Stimulated activated CD8-positive, alpha-beta memory T cell treated with anti-CD3 and anti-CD28 coated beads, Interleukin-15, amount 100 ng/mL, for 48 hours (primary cell): Measurements from ENCODE around the gene ELK4.

Experiments used
- DNase-seq, 2 donors: peaks; one replicate each; pipeline ENCODE4 v3.0.0-alpha.2; 2020; ENCODE audit warnings: low read depth in 2 of 2

ELK4 gene

DNA sequence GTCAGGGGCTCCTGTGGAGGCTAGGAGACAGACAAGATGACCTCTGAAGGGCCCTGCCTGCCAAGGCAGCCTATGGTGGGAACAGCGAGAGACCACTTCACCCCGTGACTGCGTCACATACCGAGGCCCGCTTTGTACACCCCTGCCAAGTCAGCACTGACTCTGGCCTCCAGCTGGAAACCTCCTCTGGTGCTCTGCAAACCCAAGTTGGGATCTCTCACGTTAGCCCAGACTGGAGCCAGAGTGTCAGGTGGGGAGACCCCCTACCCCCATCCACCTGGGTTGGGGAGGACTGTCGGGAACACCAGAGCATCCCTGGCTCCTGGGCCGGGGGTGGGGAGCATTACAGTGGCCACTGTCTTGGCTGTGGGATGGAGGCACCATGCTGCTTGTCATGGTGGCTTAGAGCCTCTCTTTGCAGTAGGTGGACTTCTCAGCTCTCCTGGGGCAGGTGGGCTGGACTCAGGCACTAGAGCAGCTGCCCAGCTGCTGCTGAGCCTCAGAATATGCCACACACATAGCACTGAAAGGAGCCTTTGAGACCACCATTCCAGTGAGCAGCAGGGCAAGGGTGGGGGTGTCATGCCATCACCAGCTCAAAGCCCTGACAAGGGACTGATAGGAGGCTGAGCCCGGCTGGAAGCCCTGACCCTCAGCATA lies 50.4 kb downstream of the ELK4 start:
- DNase-seq: no peak

DNA sequence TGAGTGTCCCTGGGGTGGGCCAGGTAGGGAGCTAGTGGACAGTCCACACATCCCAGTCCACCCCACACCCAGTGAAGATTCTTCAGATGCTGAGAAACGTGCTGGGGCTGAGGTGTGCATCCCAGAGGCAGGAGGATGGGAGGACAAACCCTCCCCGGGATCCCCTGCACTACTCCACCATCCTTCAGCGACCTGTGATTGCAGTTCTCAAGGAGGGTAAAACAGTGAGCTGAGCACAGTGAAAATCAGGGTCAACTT lies 51.0 kb downstream of the ELK4 start:
- no peak for DNase-seq

DNA sequence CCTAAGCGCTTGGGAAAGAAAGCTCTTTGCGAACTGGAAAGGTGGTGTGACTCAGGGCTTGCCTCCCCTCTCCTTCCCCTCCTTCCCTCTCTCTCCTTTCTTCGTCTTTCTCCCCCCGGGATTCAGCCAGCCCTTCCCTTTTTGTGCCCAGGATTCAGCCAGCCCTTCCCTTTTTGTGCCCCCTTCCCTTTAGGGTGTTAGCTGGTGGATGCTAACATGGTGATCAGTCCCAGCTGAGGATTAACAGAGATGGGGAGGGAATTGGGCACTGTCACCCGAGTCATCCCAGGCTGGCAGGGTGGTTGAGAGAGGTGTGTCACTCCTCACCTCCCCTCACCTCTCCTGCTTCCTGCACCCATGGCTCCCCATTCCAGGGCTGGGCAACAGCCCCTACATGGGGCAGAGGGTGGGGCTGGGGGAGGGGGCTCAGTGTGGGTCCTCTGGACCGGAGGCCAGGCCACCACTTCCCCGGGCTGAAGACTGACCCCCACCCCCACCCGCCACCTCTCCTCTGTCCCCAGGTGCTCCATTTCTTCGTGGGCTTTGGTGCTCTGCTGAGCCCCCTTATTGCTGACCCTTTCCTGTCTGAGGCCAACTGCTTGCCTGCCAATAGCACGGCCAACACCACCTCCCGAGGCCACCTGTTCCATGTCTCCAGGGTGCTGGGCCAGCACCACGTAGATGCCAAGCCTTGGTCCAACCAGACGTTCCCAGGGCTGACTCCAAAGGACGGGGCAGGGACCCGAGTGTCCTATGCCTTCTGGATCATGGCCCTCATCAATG lies 51.5 kb downstream of the ELK4 start:
- no peak for DNase-seq

DNA sequence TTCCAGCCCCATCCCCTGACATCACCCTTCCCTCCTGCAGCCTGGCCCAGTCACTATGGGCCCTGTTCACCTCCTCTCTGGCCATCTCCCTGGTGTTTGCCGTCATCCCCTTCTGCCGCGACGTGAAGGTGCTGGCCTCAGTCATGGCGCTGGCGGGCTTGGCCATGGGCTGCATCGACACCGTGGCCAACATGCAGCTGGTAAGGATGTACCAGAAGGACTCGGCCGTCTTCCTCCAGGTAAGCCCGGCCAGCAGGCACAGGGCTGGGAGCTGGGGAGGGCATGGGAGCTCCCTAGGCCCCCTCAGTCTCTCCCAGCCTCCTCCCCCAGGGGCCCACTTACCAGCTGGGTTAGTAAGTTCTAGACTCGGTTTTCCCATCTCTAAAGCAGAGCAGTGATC lies 52.1 kb downstream of the ELK4 start:
- DNase-seq: no peak

DNA sequence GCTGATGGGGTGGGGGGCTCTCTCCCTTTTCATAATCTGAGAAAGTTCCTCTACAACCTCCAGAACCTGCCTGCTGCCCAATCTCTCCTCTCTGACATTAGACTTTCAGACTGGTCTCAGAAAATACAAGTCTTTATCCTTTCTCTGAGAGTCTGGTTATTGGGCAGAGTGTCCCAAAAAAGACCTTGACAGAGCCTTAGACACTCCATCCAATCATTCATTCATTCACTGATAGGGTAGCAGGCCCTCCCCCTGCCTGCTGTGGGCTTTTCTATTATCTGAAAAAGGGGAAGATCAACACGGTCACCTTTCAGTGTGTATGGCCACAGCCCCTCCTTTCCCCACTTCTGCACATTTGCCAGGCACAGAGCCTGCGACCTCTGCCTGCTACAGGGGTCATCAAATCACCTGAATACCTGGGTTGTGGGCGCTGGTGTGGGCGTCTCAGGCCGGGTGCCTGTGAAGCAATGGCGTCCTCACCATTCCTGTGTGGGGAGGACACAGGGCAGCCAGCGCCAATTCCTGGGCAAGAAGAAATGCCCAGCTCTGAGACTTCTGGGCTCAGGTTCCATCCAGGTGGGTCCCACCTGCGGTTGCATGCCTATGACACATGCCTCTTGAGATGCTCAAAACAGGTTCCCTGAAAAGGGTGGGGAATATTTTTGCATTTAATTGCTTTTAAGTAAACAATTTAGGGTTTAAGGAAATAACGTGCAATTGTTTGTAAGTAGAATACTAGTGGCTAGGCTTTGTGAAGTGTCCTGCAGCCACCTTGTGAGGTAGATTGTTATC lies 52.8 kb downstream of the ELK4 start:
- no peak for DNase-seq

DNA sequence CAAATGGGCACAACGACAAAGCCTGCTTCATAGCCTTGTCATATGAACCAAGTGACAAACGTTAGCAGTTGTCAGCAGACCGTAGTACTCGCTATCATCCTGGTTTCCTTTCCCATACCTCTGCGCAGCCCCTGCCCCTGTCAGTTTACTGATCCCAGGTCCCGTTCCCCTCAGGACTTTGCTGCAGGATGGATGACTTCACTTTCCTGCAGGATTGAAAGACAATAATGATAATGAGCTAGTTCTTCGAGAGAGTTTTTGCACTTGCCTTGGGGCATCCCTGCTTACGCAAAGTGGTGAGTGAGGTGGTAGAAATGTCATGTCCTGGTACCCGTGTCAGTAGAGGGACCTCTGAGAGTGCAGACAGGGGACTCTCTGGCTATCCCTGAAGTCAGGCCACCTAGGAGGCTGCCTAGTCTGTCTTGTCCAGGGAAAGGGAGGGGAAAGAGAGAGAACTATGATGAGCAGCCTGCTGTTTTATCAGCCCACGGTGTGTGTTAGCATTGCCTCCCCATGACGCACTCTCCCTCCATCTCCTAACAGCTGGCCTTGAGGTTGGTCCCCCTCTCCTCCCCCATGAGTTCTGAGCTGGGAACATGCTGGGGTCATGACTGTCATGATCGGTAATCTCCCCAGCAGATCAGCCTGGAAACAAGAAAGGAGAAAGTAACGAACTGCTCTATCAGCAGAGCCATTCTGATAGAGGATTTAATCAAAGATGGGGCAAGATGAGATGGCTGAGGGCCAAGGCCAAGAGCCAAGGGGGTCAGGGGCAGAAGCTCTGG lies 53.7 kb downstream of the ELK4 start:
- DNase-seq: no peak

DNA sequence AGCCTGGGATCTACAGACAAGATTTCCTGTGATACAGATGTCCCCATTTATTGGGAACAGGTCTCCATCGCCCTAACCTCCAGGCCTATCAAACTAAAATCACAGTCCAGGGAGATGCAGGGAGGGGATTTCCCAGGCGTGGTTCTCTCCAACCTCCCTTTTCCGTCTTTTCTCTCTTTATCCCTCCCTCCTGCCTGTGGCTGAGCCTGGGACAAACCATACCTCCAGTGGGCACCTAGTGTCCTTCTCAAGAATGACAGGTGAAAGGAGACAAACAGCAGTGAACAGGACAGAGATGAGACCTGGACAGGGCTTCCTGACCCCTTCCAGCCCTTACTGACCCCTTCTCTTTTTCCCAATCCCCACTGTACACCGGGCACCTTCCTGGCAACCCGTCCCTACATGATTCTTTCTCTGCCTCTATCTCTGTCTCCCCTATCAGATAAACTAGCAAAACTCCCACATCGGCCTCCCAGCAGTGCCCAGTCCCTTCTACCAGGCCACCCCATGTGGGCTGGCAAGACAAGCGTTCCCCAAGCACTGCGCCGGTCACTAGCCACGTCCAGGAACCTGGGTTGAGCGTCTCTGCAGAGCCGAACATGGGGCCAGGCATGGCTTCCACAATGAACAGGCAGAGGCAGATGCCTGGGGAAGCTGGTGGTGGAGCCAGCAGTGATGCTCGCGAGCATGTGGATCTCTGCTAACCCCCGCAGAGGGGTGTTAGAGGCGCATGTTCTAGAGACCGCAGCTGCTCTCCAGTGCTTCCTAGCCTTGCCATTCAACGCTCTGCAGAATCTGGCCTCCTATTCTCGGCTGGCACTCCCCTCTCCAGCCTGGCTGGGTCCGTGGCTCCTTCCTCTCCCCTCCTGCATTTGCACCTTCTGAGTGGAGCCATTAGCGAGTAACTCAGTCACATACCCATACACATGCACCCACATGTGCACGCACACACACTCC lies 54.7 kb downstream of the ELK4 start:
- no peak for DNase-seq

DNA sequence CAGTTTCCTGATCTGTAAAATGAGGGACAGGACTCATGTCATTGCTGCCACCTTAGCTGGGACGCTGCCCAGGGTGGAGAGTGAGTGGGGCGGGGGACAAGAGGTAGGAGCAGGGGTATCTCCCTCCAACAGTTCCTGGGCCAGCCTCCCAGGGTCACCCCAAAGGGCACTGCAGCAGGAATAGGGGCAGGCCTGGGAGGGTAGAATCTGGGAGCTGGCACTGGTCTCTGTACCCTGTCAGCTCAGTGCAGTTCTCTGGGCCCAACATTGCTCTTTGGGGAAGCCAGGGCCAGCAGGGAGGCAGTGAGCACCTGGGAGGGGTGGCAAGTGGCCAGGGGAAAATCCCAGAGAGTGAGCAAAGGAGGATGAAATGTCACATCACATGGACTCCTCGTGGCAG lies 55.8 kb downstream of the ELK4 start:
- no peak for DNase-seq

DNA sequence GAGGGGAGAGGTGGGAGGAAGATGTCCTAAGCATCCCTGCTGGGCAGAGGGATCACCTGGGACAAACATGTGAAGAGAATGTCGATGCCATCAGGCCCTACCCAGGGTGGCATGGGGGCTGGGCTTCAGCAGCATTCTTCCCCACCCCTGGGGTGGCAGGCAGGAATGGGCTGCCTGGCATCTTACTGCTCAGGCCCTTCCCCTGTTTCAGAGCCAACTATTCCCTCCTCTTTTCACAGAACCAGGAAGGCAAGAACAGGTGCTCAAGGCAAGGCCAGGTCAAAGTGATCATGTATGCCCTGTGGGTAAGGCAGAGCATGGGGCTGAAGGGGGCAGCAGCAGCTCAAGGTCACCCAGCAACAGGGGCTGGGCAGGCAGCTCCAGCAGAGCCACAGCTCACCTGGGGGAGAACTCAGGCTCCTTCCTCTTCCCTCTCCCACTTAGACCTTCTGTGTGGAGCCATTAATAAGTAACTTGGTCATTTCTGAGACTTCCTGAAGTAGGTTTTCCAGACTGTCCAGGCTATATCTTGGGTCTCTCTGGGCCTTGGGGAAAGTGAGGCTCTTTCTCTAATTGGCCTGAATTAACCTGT lies 56.4 kb downstream of the ELK4 start:
- no peak for DNase-seq

DNA sequence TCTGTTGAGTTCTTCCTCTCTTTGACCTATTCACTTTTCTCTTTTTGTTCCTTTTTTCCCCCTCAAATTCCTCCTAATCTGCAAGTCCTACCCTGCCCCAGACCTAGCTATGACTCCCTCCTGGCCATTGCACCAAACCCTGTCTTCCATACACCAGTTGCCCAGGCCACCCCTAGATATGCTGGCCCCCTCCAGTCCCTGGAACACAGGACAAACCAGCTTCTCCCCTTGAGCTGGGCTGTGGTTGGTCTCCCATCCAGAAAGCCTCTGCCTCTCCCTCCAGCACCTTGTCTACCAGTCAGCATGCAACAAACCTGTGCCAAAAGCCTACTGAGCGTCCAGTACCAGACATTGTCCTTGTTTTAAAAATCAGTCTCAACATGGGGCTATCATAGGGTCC lies 59.4 kb downstream of the ELK4 start:
- DNase-seq: no peak

DNA sequence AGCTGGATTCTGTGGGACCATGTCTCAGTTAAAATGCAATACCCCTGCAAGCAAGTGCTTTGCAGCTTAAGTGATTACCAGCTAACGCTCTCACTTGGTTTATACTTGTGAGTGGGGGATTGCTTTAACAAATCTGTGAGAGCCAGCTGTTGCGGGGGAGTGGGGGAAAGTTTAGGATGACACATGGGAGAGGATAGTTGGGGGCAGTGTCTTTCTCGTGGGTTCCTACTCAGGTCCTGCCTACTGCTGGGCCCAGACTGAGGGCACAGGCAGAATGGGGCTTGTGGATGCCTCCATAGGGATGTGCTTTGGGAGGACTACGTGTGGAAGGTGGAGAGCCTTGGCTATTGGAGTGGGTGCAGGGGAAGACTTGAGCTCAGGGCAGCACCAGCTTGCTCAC lies 60.1 kb downstream of the ELK4 start:
- no peak for DNase-seq

DNA sequence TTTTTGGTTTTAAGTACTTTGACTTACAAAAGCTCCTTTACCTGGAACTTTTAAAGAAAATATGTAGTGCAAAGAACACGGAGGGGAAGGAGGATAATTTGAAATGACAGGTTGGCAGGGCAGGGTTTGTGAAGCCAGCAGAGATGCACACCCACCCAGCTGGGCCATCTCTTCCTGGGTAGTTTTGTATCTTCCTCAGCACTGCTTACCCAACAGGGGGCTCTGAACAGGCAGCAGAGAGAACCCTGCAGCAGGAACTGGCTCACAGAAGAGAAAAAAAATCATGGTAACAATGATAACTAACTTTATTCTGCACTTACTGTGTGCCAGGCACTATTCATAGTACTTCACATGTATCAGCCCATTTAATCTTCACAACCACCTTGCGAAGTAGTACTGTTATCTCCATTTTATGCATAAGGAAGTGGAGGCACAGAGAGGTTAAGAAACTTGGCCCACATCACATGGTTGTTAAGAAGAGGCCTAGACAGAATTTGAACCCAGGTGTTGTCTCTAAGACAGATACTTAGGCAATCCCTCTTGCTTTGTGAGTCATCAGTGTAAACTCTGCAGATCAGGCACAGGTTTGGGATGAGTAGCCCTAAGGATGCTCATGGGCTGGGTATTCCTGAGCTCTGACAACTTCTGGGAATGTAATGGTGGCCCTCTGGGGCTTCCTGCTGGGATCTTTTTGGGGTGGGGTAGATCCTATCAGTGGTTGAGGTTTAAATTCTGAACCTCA lies 60.8 kb downstream of the ELK4 start:
- no peak for DNase-seq

DNA sequence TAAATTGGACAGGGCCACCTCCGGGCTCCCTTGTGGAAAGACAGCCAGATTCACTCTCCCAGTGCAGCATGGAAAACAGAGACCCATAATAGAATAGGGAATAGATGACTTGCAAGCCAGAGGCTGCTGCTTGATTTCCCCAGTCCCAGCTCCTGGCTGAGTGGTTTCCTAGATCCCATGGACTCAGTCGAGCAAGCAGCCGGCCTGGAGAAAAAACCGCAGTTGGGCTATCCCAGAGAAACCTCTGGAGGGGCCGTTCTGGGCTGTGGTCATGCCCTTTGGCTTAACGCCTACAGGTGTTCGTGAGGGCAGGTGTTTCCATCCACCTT lies 61.7 kb downstream of the ELK4 start:
- no peak for DNase-seq

DNA sequence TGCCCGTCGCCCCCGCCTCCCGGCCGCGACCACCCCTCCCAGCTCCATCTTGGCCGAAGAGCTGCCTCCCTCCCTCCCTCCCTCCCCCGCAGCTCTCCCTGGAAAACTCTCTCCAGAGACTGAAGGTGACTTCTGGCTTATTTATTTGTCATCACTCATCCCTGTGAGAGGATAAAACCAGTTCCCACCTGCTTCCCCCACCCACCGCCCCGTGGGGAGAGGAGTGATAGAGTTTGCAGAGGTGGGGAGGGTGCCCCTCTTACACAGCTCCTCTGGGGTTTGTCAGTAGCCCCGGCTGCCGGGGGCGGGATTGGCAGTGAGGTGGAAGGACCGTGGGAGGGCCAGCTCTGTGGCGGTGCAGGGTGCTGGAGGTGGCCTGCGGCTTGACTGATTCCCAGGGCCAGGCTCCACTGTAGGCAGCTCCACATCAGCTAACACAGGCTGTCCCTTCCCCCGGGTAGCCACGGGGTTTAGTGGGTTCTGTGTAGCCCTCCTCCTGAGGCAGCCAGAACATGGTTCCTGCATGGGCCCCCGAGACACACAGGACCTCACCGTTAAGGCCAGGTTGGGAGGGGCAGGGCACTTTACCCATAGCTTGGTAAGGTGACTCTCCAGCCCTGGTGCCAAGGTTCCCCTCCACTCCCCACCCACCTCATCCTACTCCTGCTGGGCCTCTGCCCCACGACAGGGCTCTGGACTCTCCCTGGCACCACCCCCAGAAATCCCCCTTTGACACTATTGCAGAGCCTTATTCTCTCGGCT lies 62.2 kb downstream of the ELK4 start:
- no peak for DNase-seq

DNA sequence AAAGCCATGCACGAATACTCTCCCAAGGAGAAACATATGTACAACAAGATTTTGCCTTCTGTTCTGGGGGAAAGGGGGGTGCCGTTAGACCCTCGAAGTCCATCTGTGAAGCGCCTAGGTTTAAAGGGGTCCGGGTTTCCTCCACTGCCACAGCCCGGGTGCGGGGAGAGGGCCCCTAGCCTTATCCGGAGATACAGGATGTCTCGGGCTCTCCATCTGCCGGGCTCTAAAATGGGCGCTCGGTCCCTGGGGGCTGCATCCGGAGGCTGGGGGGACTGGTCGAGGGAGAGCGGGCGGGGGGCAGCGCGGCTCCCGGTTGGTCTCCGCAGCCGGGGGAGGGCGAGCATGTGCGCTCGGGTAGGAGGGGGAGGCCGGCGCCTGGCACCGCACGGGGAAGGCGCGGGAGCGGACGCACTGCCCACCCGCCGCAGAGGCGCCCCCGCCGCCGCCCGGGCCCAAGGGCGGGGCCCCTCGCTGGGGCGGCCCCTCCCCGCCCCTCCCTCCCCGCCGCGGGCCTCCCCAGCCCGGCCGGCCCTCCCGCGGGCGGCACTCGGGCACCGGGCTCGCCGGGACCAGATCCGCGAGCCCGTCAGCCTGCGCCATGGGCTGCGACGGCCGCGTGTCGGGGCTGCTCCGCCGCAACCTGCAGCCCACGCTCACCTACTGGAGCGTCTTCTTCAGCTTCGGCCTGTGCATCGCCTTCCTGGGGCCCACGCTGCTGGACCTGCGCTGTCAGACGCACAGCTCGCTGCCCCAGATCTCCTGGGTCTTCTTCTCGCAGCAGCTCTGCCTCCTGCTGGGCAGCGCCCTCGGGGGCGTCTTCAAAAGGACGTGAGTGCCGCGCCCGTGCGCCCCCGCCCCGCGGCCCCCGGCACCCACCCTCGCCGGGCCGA lies 63.1 kb downstream of the ELK4 start:
- DNase-seq: no peak

DNA sequence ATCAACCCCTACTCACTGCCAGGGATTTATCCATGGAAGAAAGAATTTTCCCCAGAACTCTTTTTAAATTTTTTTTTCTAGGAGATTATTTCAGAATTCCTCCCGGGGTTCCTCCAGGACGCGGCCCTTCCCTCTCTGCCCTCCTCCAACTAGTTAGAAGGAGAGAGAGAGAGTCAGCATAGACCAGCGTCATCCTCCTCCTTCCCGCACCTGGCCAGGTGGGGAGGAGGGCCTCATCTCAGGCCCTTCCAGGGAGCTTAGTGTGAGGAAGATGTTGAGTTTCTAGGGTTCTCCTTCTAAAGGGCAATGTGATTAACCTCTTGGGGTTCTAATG lies 63.7 kb downstream of the ELK4 start:
- no peak for DNase-seq

DNA sequence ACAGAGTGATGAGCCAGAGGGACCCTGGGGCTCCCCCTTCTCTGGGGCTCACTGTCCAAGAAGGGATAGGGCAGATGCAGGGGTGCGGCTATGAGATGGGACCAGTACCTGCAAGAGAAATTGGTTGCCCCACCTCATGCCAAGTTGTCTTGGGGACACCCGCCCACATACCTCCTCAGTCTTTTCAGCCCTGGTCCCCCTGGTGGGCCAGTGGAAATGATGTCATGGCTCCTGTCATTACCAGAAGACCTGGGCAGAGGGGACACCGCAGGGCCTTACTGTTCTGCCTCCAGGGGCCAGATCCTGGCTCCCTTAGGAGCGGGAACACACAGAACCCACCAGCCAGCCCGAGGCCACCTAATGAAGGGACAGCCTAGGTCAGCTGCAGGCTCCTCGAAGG lies 64.1 kb downstream of the ELK4 start:
- DNase-seq: no peak

DNA sequence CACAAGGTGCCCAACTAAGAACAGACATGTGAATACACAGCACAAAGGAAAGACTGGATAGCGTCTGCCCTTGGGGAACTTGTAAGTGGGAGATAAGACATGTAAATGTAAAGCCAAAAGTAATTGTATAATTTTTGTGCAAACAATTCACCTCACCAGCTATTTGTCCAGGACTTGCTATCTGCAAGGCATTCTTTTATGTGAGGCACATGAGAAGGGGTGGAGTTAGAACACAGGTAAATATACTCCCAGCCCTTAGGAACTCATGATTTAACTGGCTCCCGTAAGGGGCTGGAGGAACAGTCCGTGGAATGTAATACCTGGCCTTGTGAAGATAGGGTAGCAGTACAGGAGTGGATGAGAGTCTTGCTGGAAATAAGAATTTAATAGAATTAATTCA lies 66.0 kb downstream of the ELK4 start:
- no peak for DNase-seq
